ENCODE measurements around the gene PEPD. TPM values are rescaled to one million over a fixed set of nuclear protein-coding genes. Genes with fewer than 3 reads are reported as not detected.

PEPD gene
- total RNA-seq, 1 donor from 2014 or later: 15.0 TPM

GRCh38 chr19:33515921-33516320, 5.7 kb downstream of the PEPD start:
- H3K27me3 Mint-ChIP-seq (ENCODE audit: insufficient read depth): no peaks in the 10 kb centered on the region
- no peak overlapping the region for H3K27ac Mint-ChIP-seq
- H3K4me3 Mint-ChIP-seq: no peak overlapping the region
- no peak for DNase-seq (ENCODE audit: low spot score)
- H3K36me3 Mint-ChIP-seq (ENCODE audit: low read depth): no peaks in the 10 kb centered on the region
- intact Hi-C loops (cut with micrococcal nuclease): no loop called here
- H3K4me1 Mint-ChIP-seq (ENCODE audit: low read depth): peaks cover 6% of the 10 kb centered on the region
- no peaks in the 10 kb centered on the region for H3K9me3 Mint-ChIP-seq

GRCh38 chr19:33514885-33515551, 6.6 kb downstream of the PEPD start:
- no peak overlapping the region for H3K27ac Mint-ChIP-seq
- no peaks in the 10 kb centered on the region for H3K36me3 Mint-ChIP-seq (ENCODE audit: low read depth)
- no peak for DNase-seq (ENCODE audit: low spot score)
- intact Hi-C loops (cut with micrococcal nuclease): no loop called here
- no peaks in the 10 kb centered on the region for H3K4me1 Mint-ChIP-seq (ENCODE audit: low read depth)
- no peaks in the 10 kb centered on the region for H3K9me3 Mint-ChIP-seq
- H3K4me3 Mint-ChIP-seq: no peak overlapping the region
- no peaks in the 10 kb centered on the region for H3K27me3 Mint-ChIP-seq (ENCODE audit: insufficient read depth)

- intact Hi-C loops (cut with micrococcal nuclease): no loop called here
- Mint-ChIP-seq H3K36me3 (ENCODE audit: low read depth) (no peaks in the 10 kb centered on the region), H3K27me3 (ENCODE audit: insufficient read depth) (no peaks in the 10 kb centered on the region), H3K27ac (no peak overlapping the region), H3K4me3 (no peak overlapping the region), H3K9me3 (no peaks in the 10 kb centered on the region), H3K4me1 (ENCODE audit: low read depth) (no peaks in the 10 kb centered on the region)
- no peak for DNase-seq (ENCODE audit: low spot score)
Observed at GRCh38 chr19:33513424-33513823, 8.2 kb downstream of the PEPD start.

- intact Hi-C loops (cut with micrococcal nuclease): no loop called here
- Mint-ChIP-seq H3K36me3 (ENCODE audit: low read depth) (no peaks in the 10 kb centered on the region), H3K27me3 (ENCODE audit: insufficient read depth) (no peaks in the 10 kb centered on the region), H3K4me3 (no peak overlapping the region), H3K27ac (no peak overlapping the region), H3K9me3 (no peaks in the 10 kb centered on the region), H3K4me1 (ENCODE audit: low read depth) (no peaks in the 10 kb centered on the region)
- no peak for DNase-seq (ENCODE audit: low spot score)
Observed at GRCh38 chr19:33512580-33513137, 8.9 kb downstream of the PEPD start.

- Mint-ChIP-seq H3K4me1 (ENCODE audit: low read depth) (no peaks in the 10 kb centered on the region), H3K27ac (no peak overlapping the region), H3K4me3 (no peak overlapping the region), H3K36me3 (ENCODE audit: low read depth) (no peaks in the 10 kb centered on the region), H3K9me3 (no peaks in the 10 kb centered on the region), H3K27me3 (ENCODE audit: insufficient read depth) (no peaks in the 10 kb centered on the region)
- intact Hi-C loops (cut with micrococcal nuclease): no loop called here
- no peak for DNase-seq (ENCODE audit: low spot score)
Observed at GRCh38 chr19:33512021-33512420, 9.6 kb downstream of the PEPD start.

DNA sequence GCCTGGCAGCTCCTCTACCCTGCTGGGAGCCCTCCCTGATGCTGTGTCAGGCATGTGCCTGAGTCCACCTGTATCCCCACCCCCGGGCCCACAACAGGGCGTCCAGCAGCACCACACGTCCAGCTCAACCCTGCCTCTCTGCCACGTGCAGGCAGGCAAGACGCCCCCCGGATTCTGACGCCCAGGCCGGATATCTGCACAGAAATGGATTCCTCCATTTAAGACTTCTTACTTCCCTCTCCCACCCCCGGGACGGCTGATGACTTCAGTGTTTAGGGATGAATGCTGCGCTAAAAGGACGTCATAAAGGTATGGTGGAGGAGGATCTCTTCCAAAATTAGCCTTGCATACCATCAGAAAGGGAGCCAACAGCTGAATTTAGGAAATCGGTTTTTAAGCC, 10.2 kb downstream of the PEPD start:
- H3K27me3 Mint-ChIP-seq (ENCODE audit: insufficient read depth): no peaks in the 10 kb centered on the region
- H3K4me3 Mint-ChIP-seq: no peak overlapping the region
- intact Hi-C loops (cut with micrococcal nuclease): no loop called here
- no peak for DNase-seq (ENCODE audit: low spot score)
- no peaks in the 10 kb centered on the region for H3K36me3 Mint-ChIP-seq (ENCODE audit: low read depth)
- no peaks in the 10 kb centered on the region for H3K4me1 Mint-ChIP-seq (ENCODE audit: low read depth)
- no peak overlapping the region for H3K27ac Mint-ChIP-seq
- H3K9me3 Mint-ChIP-seq: peaks cover 5% of the 10 kb centered on the region

DNA sequence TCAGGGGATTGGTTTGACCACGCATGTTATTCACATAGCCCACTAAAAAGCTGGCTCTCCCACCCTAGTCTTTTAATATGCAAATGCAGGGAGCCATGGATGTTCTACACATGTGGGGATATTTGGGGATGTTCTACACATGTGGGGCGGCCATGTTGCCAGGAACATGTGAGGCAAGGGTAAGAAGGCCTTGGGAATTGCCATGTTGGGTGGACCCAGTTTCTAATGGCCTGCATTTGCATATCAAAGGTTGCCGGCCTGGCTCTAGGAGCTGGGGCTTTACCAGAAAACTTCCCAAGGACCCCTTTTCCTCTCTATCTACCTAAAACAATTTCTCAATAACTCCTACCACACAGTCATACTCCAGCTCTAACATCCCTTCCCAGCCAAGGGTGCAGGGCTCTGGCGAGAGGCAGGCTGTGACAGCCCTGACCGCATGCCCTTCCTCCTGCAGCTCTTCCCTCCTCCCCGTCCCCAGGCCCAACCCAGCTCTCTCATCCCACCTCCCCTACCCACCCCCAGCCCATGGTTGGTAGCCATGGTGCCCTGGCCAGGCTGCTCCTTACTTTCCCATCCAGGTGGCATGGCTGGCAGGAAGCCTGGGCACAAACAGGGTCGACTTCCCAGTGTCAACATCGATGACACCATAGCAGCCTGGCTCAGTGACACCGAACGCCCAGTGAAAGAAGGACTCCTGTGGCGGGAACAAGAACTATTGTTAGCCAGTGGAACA, 11.0 kb downstream of the PEPD start:
- peaks cover 6% of the 10 kb centered on the region for H3K9me3 Mint-ChIP-seq
- no peak for DNase-seq (ENCODE audit: low spot score)
- no peaks in the 10 kb centered on the region for H3K36me3 Mint-ChIP-seq (ENCODE audit: low read depth)
- H3K4me3 Mint-ChIP-seq: no peak overlapping the region
- no peak overlapping the region for H3K27ac Mint-ChIP-seq
- no peaks in the 10 kb centered on the region for H3K27me3 Mint-ChIP-seq (ENCODE audit: insufficient read depth)
- H3K4me1 Mint-ChIP-seq (ENCODE audit: low read depth): no peaks in the 10 kb centered on the region
- intact Hi-C loops (cut with micrococcal nuclease): no loop called here

- peaks cover 6% of the 10 kb centered on the region for H3K9me3 Mint-ChIP-seq
- H3K36me3 Mint-ChIP-seq (ENCODE audit: low read depth): no peaks in the 10 kb centered on the region
- no peaks in the 10 kb centered on the region for H3K4me1 Mint-ChIP-seq (ENCODE audit: low read depth)
- intact Hi-C loops (cut with micrococcal nuclease): no loop called here
- no peak overlapping the region for H3K4me3 Mint-ChIP-seq
- DNase-seq (ENCODE audit: low spot score): no peak
- no peak overlapping the region for H3K27ac Mint-ChIP-seq
- H3K27me3 Mint-ChIP-seq (ENCODE audit: insufficient read depth): no peaks in the 10 kb centered on the region
Observed at GRCh38 chr19:33509774-33510173, 11.8 kb downstream of the PEPD start.

- H3K27me3 Mint-ChIP-seq (ENCODE audit: insufficient read depth): no peaks in the 10 kb centered on the region
- H3K27ac Mint-ChIP-seq: no peak overlapping the region
- peaks cover 6% of the 10 kb centered on the region for H3K9me3 Mint-ChIP-seq
- intact Hi-C loops (cut with micrococcal nuclease): no loop called here
- H3K36me3 Mint-ChIP-seq (ENCODE audit: low read depth): no peaks in the 10 kb centered on the region
- H3K4me1 Mint-ChIP-seq (ENCODE audit: low read depth): no peaks in the 10 kb centered on the region
- no peak overlapping the region for H3K4me3 Mint-ChIP-seq
- no peak for DNase-seq (ENCODE audit: low spot score)
Observed at GRCh38 chr19:33508941-33509614, 12.5 kb downstream of the PEPD start.

DNA sequence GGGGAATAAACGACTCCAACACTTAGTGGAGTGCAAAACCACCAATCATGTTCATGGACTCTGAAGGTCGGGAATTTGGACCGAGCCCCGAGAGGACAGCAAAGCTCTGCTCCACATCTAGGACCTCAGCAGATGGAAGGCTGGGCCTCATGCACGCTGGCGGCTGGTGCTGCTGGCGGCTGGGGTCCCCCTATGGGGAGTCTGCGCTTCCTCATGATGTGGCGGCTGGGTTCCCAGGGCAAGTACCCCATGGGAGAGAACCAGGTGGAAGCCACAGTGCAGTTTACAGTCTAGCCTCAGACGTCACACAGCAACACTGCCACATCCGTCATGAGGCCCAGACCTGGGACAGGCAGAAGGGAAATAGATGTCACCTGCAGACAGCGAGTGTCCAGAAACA, 13.2 kb downstream of the PEPD start:
- no peaks in the 10 kb centered on the region for H3K27me3 Mint-ChIP-seq (ENCODE audit: insufficient read depth)
- no peaks in the 10 kb centered on the region for H3K36me3 Mint-ChIP-seq (ENCODE audit: low read depth)
- intact Hi-C loops (cut with micrococcal nuclease): no loop called here
- H3K4me3 Mint-ChIP-seq: no peak overlapping the region
- no peaks in the 10 kb centered on the region for H3K4me1 Mint-ChIP-seq (ENCODE audit: low read depth)
- peaks cover 6% of the 10 kb centered on the region for H3K9me3 Mint-ChIP-seq
- no peak overlapping the region for H3K27ac Mint-ChIP-seq
- DNase-seq (ENCODE audit: low spot score): no peak

DNA sequence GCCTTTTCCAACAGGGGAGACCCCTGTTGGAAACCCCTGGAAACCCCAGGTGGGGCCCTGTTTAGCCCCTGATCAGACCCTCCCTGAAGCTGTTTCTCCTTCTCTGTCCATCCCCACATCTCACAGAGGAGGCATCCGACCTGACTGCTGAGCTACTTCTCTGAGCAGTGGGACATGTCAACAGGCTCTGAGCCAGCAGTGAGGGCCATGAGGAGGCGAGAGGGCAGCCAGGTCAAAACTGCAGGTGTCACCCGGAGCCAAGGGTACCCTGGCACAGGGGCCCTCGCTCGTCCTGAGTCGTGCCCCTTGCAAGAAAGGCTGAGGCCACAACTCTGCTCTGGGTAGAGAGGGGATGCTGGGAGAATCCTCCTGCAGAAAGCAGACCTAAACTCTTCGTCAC, 13.6 kb downstream of the PEPD start:
- H3K36me3 Mint-ChIP-seq (ENCODE audit: low read depth): no peaks in the 10 kb centered on the region

GRCh38 chr19:33507021-33507956, 14.3 kb downstream of the PEPD start:
- Mint-ChIP-seq H3K9me3 (peaks cover 6% of the 10 kb centered on the region), H3K4me1 (ENCODE audit: low read depth) (no peaks in the 10 kb centered on the region), H3K27me3 (ENCODE audit: insufficient read depth) (no peaks in the 10 kb centered on the region), H3K27ac (no peak overlapping the region), H3K36me3 (ENCODE audit: low read depth) (no peaks in the 10 kb centered on the region), H3K4me3 (no peak overlapping the region)
- intact Hi-C loops (cut with micrococcal nuclease): no loop called here
- no peak for DNase-seq (ENCODE audit: low spot score)

More for the DNA sequence above, 13.6 kb downstream of the PEPD start:
- intact Hi-C loops (cut with micrococcal nuclease): no loop called here
- H3K27ac Mint-ChIP-seq: no peak overlapping the region
- H3K4me1 Mint-ChIP-seq (ENCODE audit: low read depth): no peaks in the 10 kb centered on the region
- no peaks in the 10 kb centered on the region for H3K27me3 Mint-ChIP-seq (ENCODE audit: insufficient read depth)
- H3K9me3 Mint-ChIP-seq: peaks cover 6% of the 10 kb centered on the region
- no peak for DNase-seq (ENCODE audit: low spot score)
- H3K4me3 Mint-ChIP-seq: no peak overlapping the region
